ENCODE data around the gene DIAPH2. TPM values are rescaled to one million over a fixed set of nuclear protein-coding genes. Genes with fewer than 3 reads are reported as not detected.

DIAPH2 gene
- total RNA-seq, 2 donors from 2014 or later: 39.5 to 53.1 TPM

DNA sequence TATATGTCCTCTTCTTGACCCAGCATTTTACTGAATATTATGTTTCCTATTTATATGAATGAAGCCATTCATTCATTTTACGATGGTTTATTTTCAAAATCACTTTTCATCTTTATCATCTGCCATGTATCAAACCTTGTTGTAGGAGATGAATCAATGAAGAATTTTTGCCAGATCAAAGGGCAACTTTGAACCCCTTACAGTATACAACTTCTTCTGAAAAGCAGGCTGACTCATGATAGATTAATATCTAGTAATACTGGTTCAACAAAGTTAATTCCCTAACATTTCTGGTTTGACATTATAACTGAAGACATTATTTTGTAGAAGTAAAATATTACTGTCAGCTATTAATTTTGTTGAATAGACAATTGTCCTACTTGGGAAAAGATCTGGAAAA, 425.1 kb downstream of the DIAPH2 start:
- intact Hi-C loops (cut with DNase I): no loop called here
- DNase-seq (ENCODE audit: low spot score): no peak

DNA sequence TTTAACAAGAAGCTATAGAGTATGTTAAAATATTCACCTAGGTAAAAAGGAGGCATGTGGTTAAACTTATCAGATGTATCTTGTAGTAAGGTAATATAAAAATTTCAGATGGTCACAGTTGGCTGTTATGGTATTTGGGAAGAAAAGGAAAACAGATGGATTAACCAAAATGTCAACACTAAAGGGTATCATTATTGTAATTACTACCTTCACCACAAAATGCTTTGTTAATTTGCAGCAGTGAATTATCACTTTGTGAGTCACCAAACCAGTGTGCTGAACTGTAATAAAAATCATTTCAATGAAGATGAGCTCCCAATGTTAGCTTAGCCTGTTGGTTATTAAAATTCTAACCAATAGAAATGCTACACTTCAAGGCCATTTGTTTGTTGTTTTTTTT, 432.9 kb downstream of the DIAPH2 start:
- intact Hi-C loops (cut with DNase I): no loop called here
- DNase-seq (ENCODE audit: low spot score): no peak

DNA sequence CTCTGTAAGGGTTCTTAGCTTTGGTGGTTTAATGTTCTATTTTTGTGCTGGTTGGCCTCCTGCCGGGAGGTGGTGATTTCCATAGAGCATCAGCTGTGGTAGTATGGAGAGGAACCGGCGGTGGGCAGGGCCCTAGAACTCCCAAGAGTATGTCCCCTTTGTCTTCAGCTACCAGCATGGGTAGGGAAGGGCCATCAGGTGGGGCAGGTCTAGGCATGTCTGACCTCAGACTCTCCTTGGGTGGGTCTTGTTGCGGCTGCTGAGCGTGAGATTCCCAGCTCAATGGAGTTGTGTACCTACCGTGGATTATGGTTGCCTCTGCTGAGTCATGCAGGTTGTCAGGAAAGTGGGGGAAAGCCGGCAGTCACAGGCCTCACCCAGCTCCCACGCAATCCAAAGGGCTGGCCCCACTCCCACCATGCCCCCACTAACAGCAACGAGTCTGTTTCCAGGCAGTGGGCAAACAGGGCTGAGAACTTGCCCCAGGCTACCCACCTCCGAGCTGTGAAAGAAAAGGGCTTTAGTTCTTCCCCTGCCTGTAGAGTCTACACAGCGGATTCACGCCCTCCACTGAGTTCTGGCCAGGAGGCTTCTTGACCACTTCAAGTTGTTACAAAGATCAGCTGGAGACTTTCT, 434.9 kb downstream of the DIAPH2 start:
- DNase-seq (ENCODE audit: low spot score): no peak
- intact Hi-C loops (cut with DNase I): no loop called here

DNA sequence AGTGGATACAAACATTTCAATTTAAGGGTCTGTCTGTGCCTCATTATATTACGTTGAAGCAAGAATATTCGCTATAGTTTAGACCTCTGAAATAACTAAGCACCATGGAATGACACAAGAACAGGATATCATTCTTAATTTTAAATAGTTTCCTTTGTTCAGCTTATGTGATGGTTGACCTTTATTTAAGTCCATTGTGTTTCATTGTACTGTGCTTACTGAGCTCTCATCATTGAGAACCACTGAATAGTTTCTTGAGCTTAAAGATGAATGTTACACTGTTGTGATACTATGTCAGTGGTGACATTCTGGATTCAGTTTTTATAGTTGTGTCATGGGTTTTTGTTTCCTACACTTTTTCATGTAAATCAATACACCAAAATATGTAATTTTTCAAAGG, 438.4 kb downstream of the DIAPH2 start:
- no peak for DNase-seq (ENCODE audit: low spot score)
- intact Hi-C loops (cut with DNase I): no loop called here

DNA sequence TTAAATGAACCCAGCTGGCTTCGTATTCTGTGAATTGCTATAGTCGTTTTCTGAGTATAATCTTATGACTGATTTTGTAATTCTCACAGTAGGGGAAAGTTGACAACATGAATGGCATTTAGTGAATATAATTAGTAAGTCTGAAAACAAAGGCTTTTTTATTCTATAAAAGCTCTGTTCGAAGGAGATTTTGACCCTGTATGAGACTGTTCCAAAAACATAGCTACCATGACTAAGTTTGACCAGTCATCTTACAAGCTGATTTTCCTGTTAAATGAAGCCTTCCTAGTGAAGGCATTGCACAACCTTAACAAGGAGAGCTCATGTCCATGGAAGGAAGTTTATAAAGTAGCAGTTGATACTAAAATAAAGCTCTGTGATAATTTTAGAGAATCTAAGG, 441.4 kb downstream of the DIAPH2 start:
- DNase-seq (ENCODE audit: low spot score): no peak
- intact Hi-C loops (cut with DNase I): no loop called here

DNA sequence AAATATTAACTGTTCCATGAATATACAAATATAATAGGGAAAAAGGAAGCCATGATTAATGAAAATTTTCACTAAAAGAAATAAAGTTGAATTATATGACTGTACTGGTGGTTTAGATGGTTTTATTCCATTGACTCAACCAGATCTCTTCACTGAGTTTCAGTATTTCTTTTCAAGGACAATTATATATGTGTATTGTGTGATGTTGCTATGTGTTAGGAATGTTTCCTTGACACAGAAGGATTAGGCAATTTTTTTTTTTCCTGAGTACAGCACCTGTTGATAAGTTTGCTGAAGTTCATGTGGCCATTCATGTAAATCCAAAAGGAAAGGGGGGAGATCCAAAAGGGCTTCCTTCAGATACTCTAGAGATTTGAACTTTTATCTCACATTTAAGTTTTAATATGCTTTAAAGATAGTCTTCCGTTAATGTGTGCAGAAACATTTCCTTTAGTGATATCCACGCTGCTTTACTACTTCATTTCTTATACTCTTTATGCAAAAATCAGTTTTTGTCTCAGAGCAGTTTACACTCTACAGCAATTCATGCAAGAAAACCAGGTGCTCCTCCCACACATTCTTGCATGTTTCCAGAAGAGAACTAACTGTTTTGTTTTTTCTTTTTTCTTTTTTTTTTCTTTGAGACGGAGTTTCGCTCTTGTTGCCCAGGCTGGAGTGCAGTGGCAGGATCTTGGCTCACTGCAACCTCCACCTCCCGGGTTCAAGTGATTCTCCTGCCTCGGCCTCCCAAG, 448.2 kb downstream of the DIAPH2 start:
- DNase-seq (ENCODE audit: low spot score): no peak
- intact Hi-C loops (cut with DNase I): no loop called here

DNA sequence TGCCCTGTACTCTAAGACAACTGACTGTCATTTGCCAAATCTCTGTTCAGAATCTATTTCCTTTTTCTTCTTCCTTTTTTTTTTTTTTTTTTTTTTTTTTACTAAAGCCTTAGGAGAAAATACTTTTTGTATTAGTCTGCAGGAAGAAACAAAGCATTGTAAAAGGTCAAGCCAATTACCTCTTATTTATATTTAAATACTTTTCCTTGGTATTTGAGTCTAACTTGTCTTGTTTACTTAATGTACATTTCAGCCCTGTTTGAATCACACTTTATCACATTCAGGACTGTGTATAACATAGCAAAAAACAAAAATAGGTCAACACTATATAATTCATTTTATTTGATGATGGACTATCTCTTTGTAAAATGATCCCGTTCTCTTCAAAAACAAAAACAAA, 461.3 kb downstream of the DIAPH2 start:
- intact Hi-C loops (cut with DNase I): no loop called here
- DNase-seq (ENCODE audit: low spot score): no peak

DNA sequence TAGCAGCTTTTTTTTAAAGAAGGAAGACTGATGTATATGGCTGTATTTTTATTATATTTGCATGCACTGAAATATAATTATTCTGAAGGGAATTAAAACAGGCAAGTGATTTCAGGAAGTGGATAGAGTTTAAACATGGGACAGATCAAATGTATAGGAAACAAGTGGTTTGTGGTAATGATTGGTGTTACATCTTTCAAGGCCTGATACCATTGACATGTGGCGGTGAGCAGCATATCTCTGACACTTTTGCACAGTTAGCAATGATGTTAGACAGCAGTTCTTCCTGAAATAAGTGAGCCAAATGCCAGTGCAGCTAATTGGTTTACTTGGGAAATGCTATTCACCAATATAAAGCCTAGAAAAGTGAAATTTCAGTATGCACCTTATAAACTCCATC, 471.2 kb downstream of the DIAPH2 start:
- intact Hi-C loops (cut with DNase I): no loop called here
- no peak for DNase-seq (ENCODE audit: low spot score)

DNA sequence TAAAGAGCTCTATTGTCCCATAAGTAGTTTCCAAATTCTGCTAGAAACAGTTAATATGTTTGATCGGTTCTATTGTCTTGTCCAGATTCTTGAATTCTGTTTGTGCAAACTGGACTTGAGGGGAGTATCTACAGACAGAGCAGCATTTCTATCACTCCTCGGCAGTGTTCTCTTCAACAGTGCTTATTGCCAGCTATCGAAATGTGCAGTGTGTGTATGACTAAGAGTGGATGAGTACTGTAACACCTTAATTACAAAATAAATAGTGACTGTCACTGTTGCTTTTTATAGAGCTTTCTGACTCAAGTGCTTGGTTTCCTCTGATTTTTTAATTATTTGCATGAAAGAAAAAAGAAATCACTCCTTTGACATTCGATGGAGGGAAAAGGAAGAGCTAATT, 473.6 kb downstream of the DIAPH2 start:
- intact Hi-C loops (cut with DNase I): no loop called here
- no peak for DNase-seq (ENCODE audit: low spot score)

DNA sequence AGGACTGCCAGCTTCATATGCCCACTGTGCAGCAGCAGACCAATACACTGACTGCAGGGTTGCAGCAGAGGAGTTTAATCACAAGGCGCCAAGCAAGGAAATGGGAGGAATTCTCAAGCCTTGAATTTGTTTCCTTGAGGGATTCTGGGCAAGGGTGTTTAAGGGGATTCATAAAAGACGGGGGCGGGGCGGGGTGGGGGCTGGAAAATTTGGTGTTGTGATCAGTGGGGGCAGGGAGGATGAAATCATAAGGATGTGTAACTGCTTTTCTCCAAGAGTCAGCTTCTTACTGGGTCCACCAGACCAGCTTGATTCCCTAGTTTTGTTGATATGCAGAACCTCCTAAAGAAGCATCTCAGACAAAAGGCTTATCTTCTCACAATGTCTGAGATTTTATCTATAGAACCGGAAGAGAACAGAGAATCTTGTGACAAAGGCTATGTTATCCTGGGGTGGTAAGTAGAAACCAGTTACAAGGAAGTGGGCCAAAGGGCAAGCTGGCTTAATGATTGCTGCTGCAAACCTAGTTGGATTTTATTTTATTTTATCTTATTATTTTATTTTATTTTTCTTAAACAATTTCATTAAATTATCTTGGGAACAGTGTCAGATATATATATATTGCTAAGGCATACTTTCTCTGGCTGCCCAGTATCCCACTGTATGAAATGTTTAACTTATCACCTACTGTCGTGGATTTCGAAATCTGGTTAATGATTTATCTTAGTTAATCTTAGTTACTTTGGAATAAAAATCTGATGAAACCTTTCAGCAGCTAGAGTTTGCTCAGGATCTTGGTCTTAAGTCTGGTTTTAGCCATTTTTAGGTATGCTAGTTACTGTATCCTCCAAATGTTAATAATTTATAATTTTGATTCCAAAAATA, 475.5 kb downstream of the DIAPH2 start:
- DNase-seq (ENCODE audit: low spot score): no peak
- intact Hi-C loops (cut with DNase I): no loop called here

DNA sequence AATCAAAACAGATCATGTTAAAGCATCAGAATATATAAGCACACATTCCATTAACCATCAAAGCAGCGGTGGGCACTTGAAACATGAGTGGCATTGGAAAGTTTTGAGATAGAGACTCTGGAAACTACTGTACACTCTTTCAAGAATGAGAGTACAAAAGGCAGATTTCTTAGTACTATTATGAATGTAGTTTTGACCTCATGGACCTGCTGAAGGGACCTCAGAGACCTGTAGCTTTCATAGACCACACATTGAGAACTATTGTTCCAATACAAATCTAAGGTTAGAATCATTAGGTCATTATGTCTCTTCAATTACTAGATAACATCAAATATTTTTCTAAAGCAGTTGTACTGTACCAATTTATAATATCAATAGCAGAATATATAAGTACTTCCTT, 482.7 kb downstream of the DIAPH2 start:
- no peak for DNase-seq (ENCODE audit: low spot score)
- intact Hi-C loops (cut with DNase I): no loop called here

DNA sequence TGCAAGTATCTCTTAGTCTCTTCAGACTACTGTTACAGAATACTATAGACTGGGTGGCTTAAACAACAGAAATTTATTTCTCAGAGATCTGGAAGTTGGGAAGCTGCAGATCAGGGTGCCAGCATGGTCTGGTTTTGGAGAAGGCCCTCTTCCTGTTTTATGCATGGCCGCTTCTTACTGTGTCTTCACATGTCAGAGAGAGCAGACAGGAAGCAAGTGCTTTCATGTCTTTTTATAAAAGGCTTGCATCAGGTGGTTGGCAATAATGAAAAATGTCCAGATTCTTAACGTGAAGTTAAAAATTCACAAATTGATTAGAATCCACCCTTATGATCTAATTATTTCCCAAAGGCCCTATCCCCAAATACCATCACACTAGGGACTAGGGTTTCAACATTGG, 484.0 kb downstream of the DIAPH2 start:
- no peak for DNase-seq (ENCODE audit: low spot score)
- intact Hi-C loops (cut with DNase I): no loop called here

DNA sequence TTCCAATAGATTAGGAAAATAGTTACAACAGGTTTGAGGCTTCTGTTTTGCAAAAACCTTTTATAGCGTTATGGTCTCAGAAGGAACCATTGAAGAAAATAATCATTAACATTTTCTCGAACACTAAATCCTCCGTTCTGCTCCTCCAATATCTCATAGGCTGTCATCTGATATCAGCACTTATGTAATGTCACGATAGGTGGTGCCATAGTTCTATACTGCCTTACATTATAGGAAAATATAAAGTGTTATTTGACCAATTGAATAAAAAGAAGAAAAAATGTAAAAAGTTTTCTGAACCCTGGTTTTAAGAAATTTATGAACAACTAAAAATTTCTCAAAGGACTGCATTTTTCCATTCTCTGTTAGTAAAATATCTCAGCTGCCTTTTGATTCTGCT, 490.5 kb downstream of the DIAPH2 start:
- intact Hi-C loops (cut with DNase I): no loop called here
- DNase-seq (ENCODE audit: low spot score): no peak

DNA sequence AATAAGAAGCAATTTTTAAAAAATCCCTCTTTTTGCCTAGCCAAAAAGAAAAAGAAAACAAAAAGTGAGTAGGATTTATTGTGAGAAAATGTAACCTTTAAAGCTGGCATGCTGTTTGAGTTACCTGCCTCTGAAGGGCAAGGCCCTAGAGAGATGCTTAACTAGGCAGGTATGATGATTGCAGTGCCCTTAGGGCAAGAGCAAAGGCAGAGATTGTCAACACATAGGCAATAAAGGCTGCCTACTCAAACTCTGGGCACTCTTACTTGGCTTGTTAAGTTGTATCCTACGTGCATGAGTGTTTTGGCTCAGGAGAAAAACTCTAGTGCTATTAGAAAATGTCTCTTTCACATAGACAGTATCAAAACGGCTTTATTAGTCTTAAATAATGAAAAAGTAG, 505.0 kb downstream of the DIAPH2 start:
- no peak for DNase-seq (ENCODE audit: low spot score)
- intact Hi-C loops (cut with DNase I): no loop called here

DNA sequence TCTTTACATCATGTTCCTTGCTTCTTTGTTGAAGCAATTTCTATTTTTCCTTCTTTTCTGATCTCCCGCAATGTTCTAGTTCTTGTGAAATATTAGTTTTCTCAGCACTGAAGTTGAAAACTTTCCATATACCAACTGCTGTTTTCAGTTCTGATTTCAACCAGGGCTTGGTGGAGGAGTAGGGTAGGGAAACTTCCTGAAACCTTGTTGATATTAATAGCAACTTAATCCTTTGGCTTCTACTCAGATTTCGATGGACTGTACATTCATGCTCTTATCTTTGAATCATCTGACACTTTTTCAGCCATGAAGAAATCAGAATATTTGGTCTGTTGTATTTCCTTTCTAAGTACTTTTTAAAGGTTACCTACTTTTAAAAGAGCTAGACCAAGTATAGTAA, 514.9 kb downstream of the DIAPH2 start:
- intact Hi-C loops (cut with DNase I): no loop called here
- no peak for DNase-seq (ENCODE audit: low spot score)

DNA sequence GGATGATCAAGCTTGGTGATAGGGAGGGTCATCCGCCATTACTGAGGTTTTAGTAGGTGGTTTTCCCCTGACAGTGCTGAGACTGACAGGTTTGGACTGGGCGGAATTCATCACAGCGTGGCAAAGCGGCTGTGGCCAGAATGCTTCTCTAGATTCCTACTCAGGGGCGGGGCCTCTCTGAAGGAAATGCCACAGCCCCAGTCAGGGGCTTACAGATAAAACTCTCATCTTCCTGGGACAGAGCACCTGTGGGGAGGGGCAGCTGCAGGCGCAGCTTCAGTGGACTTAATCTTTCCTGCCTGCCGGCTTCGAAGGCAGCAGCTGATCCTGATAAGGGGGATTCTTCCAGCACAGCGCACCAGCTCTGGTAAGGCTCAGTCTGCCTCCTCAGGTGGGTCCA, 515.8 kb downstream of the DIAPH2 start:
- intact Hi-C loops (cut with DNase I): no loop called here
- DNase-seq (ENCODE audit: low spot score): no peak

DNA sequence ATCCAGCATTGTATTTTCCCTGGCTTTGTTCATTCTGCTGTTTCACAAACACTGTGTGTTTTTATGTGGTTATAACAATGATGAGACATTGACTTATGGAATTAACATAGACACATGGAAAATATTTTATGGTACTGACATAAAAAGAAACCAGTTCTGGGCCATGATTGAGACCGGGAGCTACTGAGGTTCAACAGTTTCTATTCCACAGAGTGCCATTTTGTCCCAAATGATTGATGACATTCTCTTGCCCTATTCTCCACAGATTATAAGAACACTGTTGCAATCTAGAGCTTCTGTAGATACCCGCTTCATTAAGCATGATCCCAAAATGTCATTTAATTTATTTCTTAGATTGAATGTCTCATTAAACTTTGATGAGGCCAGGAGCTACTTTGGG, 525.9 kb downstream of the DIAPH2 start:
- intact Hi-C loops (cut with DNase I): no loop called here

DNA sequence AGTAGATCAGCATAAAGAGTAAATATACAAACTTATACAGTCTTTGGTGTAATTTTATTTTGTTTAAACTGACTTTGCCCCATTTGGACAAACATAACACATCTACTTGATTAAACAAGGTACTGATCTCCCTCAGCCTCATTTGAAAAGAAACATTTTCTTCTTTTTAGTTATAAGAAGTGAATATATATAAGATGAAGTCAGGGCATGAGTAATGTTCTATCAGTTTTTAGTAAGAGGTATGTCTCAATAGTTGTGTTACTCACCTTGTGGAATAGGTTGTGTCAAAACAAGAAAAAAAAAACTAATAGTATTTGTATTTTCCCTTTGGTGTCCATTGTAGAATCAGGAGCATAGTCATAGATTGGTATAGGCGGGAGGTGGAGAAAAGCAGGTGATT, 526.4 kb downstream of the DIAPH2 start:
- no peak for DNase-seq (ENCODE audit: low spot score)
- intact Hi-C loops (cut with DNase I): no loop called here

More for the DNA sequence above, 525.9 kb downstream of the DIAPH2 start:
- DNase-seq (ENCODE audit: low spot score): no peak

DNA sequence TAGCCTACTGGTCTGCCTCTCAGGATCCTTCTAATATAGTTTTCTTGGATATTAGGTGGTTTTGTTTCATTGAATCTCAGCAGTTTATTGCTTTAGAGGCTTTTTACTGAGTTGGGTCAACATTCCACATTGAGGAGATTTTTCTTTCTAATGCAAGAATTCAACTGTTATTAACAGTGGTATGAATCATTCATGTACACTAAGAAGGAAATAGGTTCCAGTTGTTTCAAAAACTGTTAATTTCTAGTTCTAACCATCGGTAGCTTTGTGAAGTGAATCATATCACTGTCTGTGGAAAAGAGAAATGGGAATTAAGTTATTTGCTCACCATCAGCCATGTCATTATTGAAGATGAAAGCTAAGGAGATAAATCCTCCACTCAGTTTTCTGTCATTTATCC, 530.5 kb downstream of the DIAPH2 start:
- DNase-seq (ENCODE audit: low spot score): no peak
- intact Hi-C loops (cut with DNase I): no loop called here

DNA sequence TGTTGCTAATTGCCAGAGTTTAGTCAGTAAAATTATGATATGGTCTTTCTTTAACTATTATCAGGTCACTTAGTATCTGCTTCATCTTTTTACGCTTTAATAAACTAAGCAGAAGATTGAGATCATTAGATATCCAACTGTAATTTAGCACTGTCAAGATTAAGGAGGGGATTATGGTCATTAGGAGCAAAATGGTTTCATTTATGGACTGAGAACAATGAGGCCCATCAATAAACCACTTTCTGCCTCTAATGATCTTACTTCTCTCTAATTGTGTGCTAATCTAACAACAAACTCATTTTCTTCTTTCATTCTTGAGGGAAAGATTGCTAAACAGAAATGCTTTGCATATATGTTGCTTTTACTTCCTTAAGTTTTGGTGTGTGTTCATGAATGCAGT, 539.5 kb downstream of the DIAPH2 start:
- DNase-seq (ENCODE audit: low spot score): no peak
- intact Hi-C loops (cut with DNase I): no loop called here

Measured in posterior vena cava (tissue), 2 donors.